ENCODE data around the gene CIAO1.

- TF ChIP-seq POLR2A (IDR thresholded peaks at IDR 0.05; ENCODE audit: control extremely low read depth in 1 of 2, low read depth in 2 of 2, low read length in 2 of 2) (no peak), CHD1 (IDR thresholded peaks at IDR 0.05; ENCODE audit: low read depth, low read length) (no peak), CTCF (IDR thresholded peaks at IDR 0.05; ENCODE audit: control extremely low read depth in 1 of 3, insufficient read depth in 1 of 3, low read depth in 1 of 3, low read length in 3 of 3) (no peak), EZH2 (IDR thresholded peaks at IDR 0.05; ENCODE audit: low read depth, low read length, severe bottlenecking) (no peak), CHD2 (IDR thresholded peaks at IDR 0.05; ENCODE audit: low read length) (no peak), SAP30 (IDR thresholded peaks at IDR 0.05; ENCODE audit: insufficient read depth, insufficient replicate concordance, low read length) (no peak), GABPA (IDR thresholded peaks at IDR 0.05; ENCODE audit: borderline replicate concordance, insufficient read depth, low read length) (no peak), SIN3A (conservative IDR thresholded peaks at IDR 0.05 in 1 of 2, IDR thresholded peaks at IDR 0.05 in 1 of 2; ENCODE audit: low read depth in 1 of 2, low read length in 2 of 2) (no peak), SRF (IDR thresholded peaks at IDR 0.05; ENCODE audit: low read depth, low read length) (no peak), JUND (IDR thresholded peaks at IDR 0.05; ENCODE audit: low read length) (no peak), KDM4A (IDR thresholded peaks at IDR 0.05; ENCODE audit: low read depth, low read length, severe bottlenecking) (no peak), MAX (IDR thresholded peaks at IDR 0.05) (no peak), MAFK (IDR thresholded peaks at IDR 0.05; ENCODE audit: low read depth, low read length) (no peak)
Observed at GRCh38 chr2:96256611-96257113, 9.4 kb upstream of the CIAO1 start.

Data from H1 (cell line).